WERI-Rb-1 (cell line): ENCODE measurements around the gene NR2C2AP.
"Not testable (repeated sequence)": the region's sequence is repeated elsewhere in the genome, so short reads cannot be mapped to it uniquely, and the experiment has no call there.

Experiments used
- DNase-seq: peaks from one replicate; pipeline ENCODE4 v3.0.0-alpha.2; 2020
- H3K27ac ChIP-seq: fragments of 250-450 bp; sonication (Bioruptor Pico); 2 replicates; pipeline ENCODE4 v1.5.1; 2020; ENCODE audit warnings: mild to moderate bottlenecking, moderate library complexity
- H3K27me3 ChIP-seq: fragments of 250-450 bp; sonication (Bioruptor Pico); 2 replicates; pipeline ENCODE4 v1.5.1; 2021; ENCODE audit warnings: mild to moderate bottlenecking, low read depth, moderate library complexity; ENCODE audit not compliant: insufficient read depth, severe bottlenecking
- H3K36me3 ChIP-seq: fragments of 250-450 bp; sonication (Bioruptor Pico); 2 replicates; pipeline ENCODE4 v1.5.1; 2020; ENCODE audit warnings: mild to moderate bottlenecking, moderate library complexity
- H3K4me3 ChIP-seq: 2 replicates; pipeline ENCODE4 v1.5.1; 2011; ENCODE audit warnings: low read depth, mild to moderate bottlenecking, control low read depth, low read length
- H3K9me3 ChIP-seq: fragments of 250-450 bp; sonication (Bioruptor Pico); 2 replicates; pipeline ENCODE4 v1.5.1; 2021; ENCODE audit warnings: mild to moderate bottlenecking, moderate library complexity; ENCODE audit not compliant: severe bottlenecking
- CTCF ChIP-seq: IDR thresholded peaks from 2 replicates; pipeline ENCODE4 v1.5.1; 2011; ENCODE audit warnings: low read depth, mild to moderate bottlenecking, control low read depth, inconsistent platforms, low read length

Gene NR2C2AP

DNA sequence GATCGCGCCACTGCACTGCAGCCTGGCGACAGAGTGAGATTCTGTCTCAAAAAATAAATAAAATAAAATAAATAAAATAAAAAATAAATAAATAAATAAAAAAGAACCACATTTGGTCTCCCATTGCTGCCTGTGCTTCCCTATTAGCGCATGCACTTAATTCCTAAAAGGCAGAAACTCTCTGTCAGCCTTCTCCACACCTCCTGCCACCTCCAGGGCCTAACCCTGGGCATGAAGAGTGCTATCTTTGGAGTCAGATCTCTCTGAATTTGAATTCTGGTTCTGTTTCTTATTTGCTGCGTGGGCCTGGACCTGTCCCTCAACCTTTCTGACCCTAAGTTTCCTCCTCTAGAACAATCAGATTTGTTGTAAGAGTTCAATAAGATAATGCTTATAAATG lies 19.8 kb upstream of the NR2C2AP start:
- Histone ChIP-seq H3K4me3 (no peak overlapping the region), H3K27ac (no peak overlapping the region), H3K27me3 (no peaks in the 10 kb centered on the region), H3K36me3 (no peaks in the 10 kb centered on the region), H3K9me3 (peaks cover 3% of the 10 kb centered on the region)
- TF ChIP-seq CTCF: no peak
- DNase-seq: no peak

- not testable (repeated sequence) for DNase-seq, H3K27ac ChIP-seq, H3K9me3 ChIP-seq, H3K4me3 ChIP-seq, H3K36me3 ChIP-seq, H3K27me3 ChIP-seq
Measured at GRCh38 chr19:19221000-19221399, 17.8 kb upstream of the NR2C2AP start.

DNA sequence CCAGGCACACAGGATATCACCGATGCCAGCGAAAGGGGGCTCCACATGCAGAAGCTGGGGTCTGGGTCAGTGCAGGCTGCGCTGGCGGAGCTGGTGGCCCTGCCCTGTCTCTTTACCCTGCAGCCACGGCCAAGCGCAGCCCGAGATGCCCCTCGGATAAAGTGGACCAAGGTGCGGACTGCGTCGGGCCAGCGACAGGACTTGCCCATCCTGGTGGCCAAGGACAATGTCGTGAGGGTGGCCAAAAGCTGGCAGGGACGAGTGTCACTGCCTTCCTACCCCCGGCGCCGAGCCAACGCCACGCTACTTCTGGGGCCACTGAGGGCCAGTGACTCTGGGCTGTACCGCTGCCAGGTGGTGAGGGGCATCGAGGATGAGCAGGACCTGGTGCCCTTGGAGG lies 15.7 kb upstream of the NR2C2AP start:
- H3K4me3 ChIP-seq: no peak overlapping the region
- DNase-seq: no peak

GRCh38 chr19:19217099-19217498 lies 13.9 kb upstream of the NR2C2AP start:
- Histone ChIP-seq H3K36me3 (no peaks in the 10 kb centered on the region), H3K27ac (no peak overlapping the region), H3K27me3 (no peaks in the 10 kb centered on the region), H3K9me3 (peaks cover 6% of the 10 kb centered on the region), H3K4me3 (no peak overlapping the region)
- DNase-seq: no peak
- TF ChIP-seq CTCF: no peak

More for the DNA sequence above, 15.7 kb upstream of the NR2C2AP start:
- Histone ChIP-seq H3K27me3 (no peaks in the 10 kb centered on the region), H3K27ac (no peak overlapping the region), H3K36me3 (no peaks in the 10 kb centered on the region), H3K9me3 (peaks cover 8% of the 10 kb centered on the region)
- TF ChIP-seq CTCF: no peak

DNA sequence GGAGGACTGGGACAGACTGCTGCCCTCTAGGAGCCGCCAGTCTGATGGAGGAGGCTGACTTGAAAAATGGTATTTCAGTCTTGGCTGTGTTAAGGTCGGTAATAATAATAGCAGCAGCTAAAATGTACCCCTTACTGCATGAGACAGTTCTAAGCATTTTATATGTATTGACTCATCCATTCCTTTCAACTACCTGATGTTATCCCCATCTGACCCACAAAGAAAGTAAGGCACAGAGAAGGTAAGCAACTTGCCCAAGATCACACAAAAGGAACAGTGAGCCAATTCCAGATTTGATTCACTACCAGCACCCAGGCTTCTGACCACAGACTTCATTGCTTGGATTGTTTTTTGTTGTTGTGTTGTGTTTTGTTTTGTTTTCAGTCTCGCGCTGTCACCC lies 12.6 kb upstream of the NR2C2AP start:
- H3K27ac ChIP-seq: no peak overlapping the region

GRCh38 chr19:19214892-19215291 lies 11.7 kb upstream of the NR2C2AP start:
- no peak for DNase-seq
- Histone ChIP-seq H3K27me3 (no peaks in the 10 kb centered on the region), H3K9me3 (peaks cover 6% of the 10 kb centered on the region), H3K36me3 (no peaks in the 10 kb centered on the region), H3K27ac (no peak overlapping the region), H3K4me3 (no peak overlapping the region)
- TF ChIP-seq CTCF: no peak

More for the DNA sequence above, 12.6 kb upstream of the NR2C2AP start:
- Histone ChIP-seq H3K9me3 (peaks cover 6% of the 10 kb centered on the region), H3K36me3 (no peaks in the 10 kb centered on the region), H3K4me3 (no peak overlapping the region), H3K27me3 (no peaks in the 10 kb centered on the region)
- no peak for DNase-seq
- TF ChIP-seq CTCF: no peak

GRCh38 chr19:19214159-19214490 lies 10.9 kb upstream of the NR2C2AP start:
- no peak for TF ChIP-seq CTCF
- H3K27ac ChIP-seq: no peak overlapping the region
- peaks cover 6% of the 10 kb centered on the region for H3K9me3 ChIP-seq
- H3K27me3 ChIP-seq: no peaks in the 10 kb centered on the region
- no peak for DNase-seq
- no peaks in the 10 kb centered on the region for H3K36me3 ChIP-seq
- no peak overlapping the region for H3K4me3 ChIP-seq
